K562 (cell line): ENCODE data around the gene SNUPN. TPM values are rescaled to one million over a fixed set of nuclear protein-coding genes. Genes with fewer than 3 reads are reported as not detected.

Experiments used
- ARNT ChIP-seq, 2 experiments: fragments of 450-650 bp; IDR thresholded peaks; 2 replicates each; pipeline ENCODE4 v1.6.1; 2016; ENCODE audit warnings: mild to moderate bottlenecking in 1 of 2
- ATF1 ChIP-seq, 2 experiments: fragments of 450-650 bp in 1 of 2; IDR thresholded peaks; 2 replicates each; pipeline ENCODE4 v1.6.1; 2016; ENCODE audit warnings: missing compliant biosample characterization in 1 of 2, missing genetic modification characterization in 1 of 2
- EWSR1 ChIP-seq: fragments of 450-650 bp; IDR thresholded peaks from 2 replicates; pipeline ENCODE4 v1.6.1; 2018; ENCODE audit warnings: borderline replicate concordance, mild to moderate bottlenecking, low read depth, moderate library complexity; ENCODE audit not compliant: partially characterized antibody
- FIP1L1 ChIP-seq: fragments of 200-400 bp; formaldehyde crosslinking; IDR thresholded peaks from 2 replicates; pipeline ENCODE4 v1.6.1; 2018; ENCODE audit warnings: mild to moderate bottlenecking, low read depth, low read length; ENCODE audit not compliant: poor library complexity, severe bottlenecking
- GTF2A2 ChIP-seq: IDR thresholded peaks from 2 replicates; pipeline ENCODE4 v1.6.1; 2016; ENCODE audit warnings: mild to moderate bottlenecking, missing genetic modification characterization, missing compliant biosample characterization
- KDM1A ChIP-seq, 2 experiments: fragments of 450-650 bp; IDR thresholded peaks; 2 replicates each; pipeline ENCODE4 v1.6.1; 2016; ENCODE audit warnings: mild to moderate bottlenecking in 2 of 2
- KHSRP ChIP-seq: fragments of 450-650 bp; IDR thresholded peaks from 2 replicates; pipeline ENCODE4 v1.6.1; 2017
- L3MBTL2 ChIP-seq: fragments of 450-650 bp; IDR thresholded peaks from 2 replicates; pipeline ENCODE4 v1.6.1; 2016; ENCODE audit warnings: mild to moderate bottlenecking, moderate library complexity
- MCM7 ChIP-seq, 2 experiments: fragments of 450-650 bp; IDR thresholded peaks; 2 replicates each; pipeline ENCODE4 v1.6.1; 2016 to 2018
- MYBL2 ChIP-seq, 2 experiments: fragments of 450-650 bp in 1 of 2; sonication (generic) in 1 of 2; formaldehyde crosslinking in 1 of 2; IDR thresholded peaks; 2 replicates each; pipeline versions ENCODE4 v1.6.1 to v1.8.1; 2017 to 2022; ENCODE audit warnings: borderline replicate concordance in 1 of 2, inconsistent platforms in 1 of 2, low read depth in 1 of 2, mild to moderate bottlenecking in 1 of 2, missing genetic modification reagents in 1 of 2, moderate library complexity in 1 of 2
- NCOR1 ChIP-seq: fragments of 450-650 bp; IDR thresholded peaks from 2 replicates; pipeline ENCODE4 v1.6.1; 2016; ENCODE audit warnings: mild to moderate bottlenecking, moderate library complexity
- NFIX ChIP-seq: fragments of 250-450 bp; sonication (Bioruptor Pico); IDR thresholded peaks from 2 replicates; pipeline ENCODE4 v1.4.0; 2020; ENCODE audit warnings: low read depth, mild to moderate bottlenecking, moderate library complexity
- NRF1 ChIP-seq, 2 experiments: fragments of 450-650 bp; IDR thresholded peaks in 1 of 2; conservative IDR thresholded peaks in 1 of 2; 2 replicates each; pipeline ENCODE4 v1.6.1; 2014; ENCODE audit warnings: mild to moderate bottlenecking in 2 of 2
- OTX1 ChIP-seq: fragments of 450-650 bp; formaldehyde crosslinking; IDR thresholded peaks from 2 replicates; pipeline ENCODE4 v1.4.0; 2022; ENCODE audit warnings: mild to moderate bottlenecking
- PHB ChIP-seq: fragments of 250-450 bp; sonication (Bioruptor Pico); IDR thresholded peaks from 2 replicates; pipeline ENCODE4 v1.5.0; 2021
- SRSF1 ChIP-seq: fragments of 200-400 bp; formaldehyde crosslinking; IDR thresholded peaks from 2 replicates; pipeline ENCODE4 v1.6.1; 2017; ENCODE audit warnings: mild to moderate bottlenecking, low read depth, low read length, moderate library complexity
- TAL1 ChIP-seq: fragments of 450-650 bp; IDR thresholded peaks from 2 replicates; pipeline ENCODE4 v1.6.1; 2016; ENCODE audit warnings: mild to moderate bottlenecking
- TBL1XR1 ChIP-seq, 2 experiments: IDR thresholded peaks; 2 replicates each; pipeline ENCODE4 v1.6.1; 2012; ENCODE audit warnings: improper control_type of control experiment in 2 of 2, low read length in 2 of 2, mild to moderate bottlenecking in 1 of 2
- TGIF2 ChIP-seq: sonication (generic); formaldehyde crosslinking; IDR thresholded peaks from 2 replicates; pipeline ENCODE4 v1.8.1; 2022; ENCODE audit warnings: mild to moderate bottlenecking, missing genetic modification reagents, moderate library complexity
- XRCC3 ChIP-seq: fragments of 450-650 bp; IDR thresholded peaks from 2 replicates; pipeline ENCODE4 v1.6.1; 2017; ENCODE audit warnings: mild to moderate bottlenecking, moderate library complexity
- ZNF12 ChIP-seq: sonication (generic); formaldehyde crosslinking; IDR thresholded peaks from 2 replicates; pipeline ENCODE4 v1.4.0; 2020; ENCODE audit warnings: mild to moderate bottlenecking, missing genetic modification reagents
- ZNF551 ChIP-seq: fragments of 250-450 bp; sonication (Bioruptor Pico); IDR thresholded peaks from 2 replicates; pipeline ENCODE4 v1.5.0; 2021; ENCODE audit warnings: mild to moderate bottlenecking, moderate library complexity
- ZNF561 ChIP-seq: fragments of 450-650 bp; formaldehyde crosslinking; conservative IDR thresholded peaks from 2 replicates; pipeline ENCODE4 v1.4.0; 2020; ENCODE audit warnings: mild to moderate bottlenecking, moderate library complexity
- polyA plus RNA-seq, 8 experiments: library from polyadenylated mRNA; depleted of rRNA in 4 of 8; stranded (reverse) in 5 of 8; unstranded in 3 of 8; fragments of >200 nt; fragmentation: Nextera tagmentation in 2 of 8; fragmentation: Illumina TruSeq in 1 of 8; extraction: Ambion mirVana in 2 of 8; extraction: Trizol in 1 of 8; gene quantifications; 2 replicates each; pipeline versions ENCODE4 v1.2.1 to v1.2.3, GENCODE V29; 2011 to 2014; ENCODE audit warnings: inconsistent platforms in 1 of 8, missing spikeins in 1 of 8
- total RNA-seq, 7 experiments: library from RNA; depleted of rRNA in 6 of 7; stranded (reverse); fragments of >200 nt in 6 of 7; fragmentation: Illumina TruSeq in 2 of 7; extraction: Trizol in 2 of 7; gene quantifications; 2 replicates each; pipeline versions ENCODE4 v1.2.1 to v1.2.3, GENCODE V29; 2011 to 2021; ENCODE audit warnings: low replicate concordance in 1 of 7
- TF ChIP-seq, protein P1 (sequence below): sonication (generic); formaldehyde crosslinking; IDR thresholded peaks from 2 replicates; pipeline ENCODE4 v1.8.1; 2023; ENCODE audit warnings: mild to moderate bottlenecking, missing genetic modification reagents
- TF ChIP-seq, protein P2 (sequence below): fragments of 250-450 bp; sonication (Bioruptor Pico); IDR thresholded peaks from 2 replicates; pipeline ENCODE4 v1.5.0; 2021

SNUPN gene
- total and polyA plus RNA-seq, 9 of the 15 experiments (the other 6 are each of a cell fraction or from before 2014, with no cell fraction given) = 32.2 to 78.3 (median 40.0) TPM

DNA sequence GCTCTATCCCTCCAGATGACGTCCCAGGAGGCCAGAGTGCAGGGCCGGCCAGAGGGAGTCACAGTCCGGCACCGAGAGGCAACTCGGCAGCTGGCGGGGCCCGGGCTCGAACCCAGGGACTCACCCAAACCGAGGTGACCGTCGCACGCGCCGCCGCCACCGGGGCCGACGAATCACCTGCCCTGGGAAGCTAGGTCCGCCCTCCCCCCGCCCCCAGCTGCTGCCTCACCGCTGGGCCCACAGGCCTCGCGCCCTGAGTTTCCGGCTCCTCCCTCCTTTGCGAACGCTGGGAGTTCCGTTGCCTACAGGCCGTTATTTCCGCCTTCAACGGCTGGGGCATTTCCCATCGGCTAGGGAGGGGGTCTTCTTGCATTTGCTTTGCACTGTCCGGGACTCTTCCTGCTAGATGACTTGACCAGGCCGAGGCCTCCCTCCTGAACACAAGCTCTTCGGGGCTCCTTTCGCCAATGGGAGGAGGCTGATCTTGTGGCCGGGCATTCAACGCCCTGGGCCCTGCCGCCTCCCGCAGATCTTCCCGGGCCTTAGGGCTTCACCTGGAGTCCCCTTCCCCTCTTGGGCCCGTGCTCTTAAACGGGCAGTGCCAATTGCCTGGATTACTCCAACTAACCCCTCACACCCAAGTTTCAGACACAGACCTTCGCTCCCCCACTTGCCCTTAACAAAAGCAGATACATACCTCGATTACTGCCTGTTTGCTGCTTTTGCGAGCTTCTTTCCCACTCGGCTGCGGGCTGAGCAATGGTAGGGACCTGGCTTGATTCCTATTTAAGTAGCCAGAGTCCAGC is at the start of gene SNUPN (continued):
- peak; percentile 79 for TF ChIP-seq L3MBTL2
- no peak for TF ChIP-seq GTF2A2 (tag)
- TF ChIP-seq MYBL2 (IDR thresholded peaks at IDR 0.05; ENCODE audit: low read depth) = peak; percentile 85
- TF ChIP-seq MYBL2 (CRISPR knock-in tag; IDR thresholded peaks at IDR 0.05; ENCODE audit: borderline replicate concordance) = no peak
- no peak for TF ChIP-seq SRSF1
- TF ChIP-seq TAL1 = no peak
- TF ChIP-seq ZNF561 = no peak
- TF ChIP-seq NRF1 (conservative IDR thresholded peaks at IDR 0.05 in 1 of 2, IDR thresholded peaks at IDR 0.05 in 1 of 2) = peak; percentile 80 to 83
- TF ChIP-seq ATF1 (CRISPR knock-in tag; IDR thresholded peaks at IDR 0.05) = no peak; the same call in 1 of the 2 replicates
- TF ChIP-seq ATF1 (tag; IDR thresholded peaks at IDR 0.05) = peak; percentile 78
- no peak for TF ChIP-seq PHB
- TF ChIP-seq TGIF2 (CRISPR knock-in tag) = no peak
- TF ChIP-seq ARNT (IDR thresholded peaks at IDR 0.05) = 0 out of 4 replicates have a peak, but pooled peaks of 1 of the 2 experiments have one; percentile 43
- TF ChIP-seq, protein P1, sequence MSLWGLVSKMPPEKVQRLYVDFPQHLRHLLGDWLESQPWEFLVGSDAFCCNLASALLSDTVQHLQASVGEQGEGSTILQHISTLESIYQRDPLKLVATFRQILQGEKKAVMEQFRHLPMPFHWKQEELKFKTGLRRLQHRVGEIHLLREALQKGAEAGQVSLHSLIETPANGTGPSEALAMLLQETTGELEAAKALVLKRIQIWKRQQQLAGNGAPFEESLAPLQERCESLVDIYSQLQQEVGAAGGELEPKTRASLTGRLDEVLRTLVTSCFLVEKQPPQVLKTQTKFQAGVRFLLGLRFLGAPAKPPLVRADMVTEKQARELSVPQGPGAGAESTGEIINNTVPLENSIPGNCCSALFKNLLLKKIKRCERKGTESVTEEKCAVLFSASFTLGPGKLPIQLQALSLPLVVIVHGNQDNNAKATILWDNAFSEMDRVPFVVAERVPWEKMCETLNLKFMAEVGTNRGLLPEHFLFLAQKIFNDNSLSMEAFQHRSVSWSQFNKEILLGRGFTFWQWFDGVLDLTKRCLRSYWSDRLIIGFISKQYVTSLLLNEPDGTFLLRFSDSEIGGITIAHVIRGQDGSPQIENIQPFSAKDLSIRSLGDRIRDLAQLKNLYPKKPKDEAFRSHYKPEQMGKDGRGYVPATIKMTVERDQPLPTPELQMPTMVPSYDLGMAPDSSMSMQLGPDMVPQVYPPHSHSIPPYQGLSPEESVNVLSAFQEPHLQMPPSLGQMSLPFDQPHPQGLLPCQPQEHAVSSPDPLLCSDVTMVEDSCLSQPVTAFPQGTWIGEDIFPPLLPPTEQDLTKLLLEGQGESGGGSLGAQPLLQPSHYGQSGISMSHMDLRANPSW (CRISPR knock-in tag) = no peak
- TF ChIP-seq NFIX (CRISPR knock-in tag) = no peak
- TF ChIP-seq MCM7 (IDR thresholded peaks at IDR 0.05) = no peak
- TF ChIP-seq TBL1XR1 (IDR thresholded peaks at IDR 0.05; ENCODE audit: low read length in 2 of 2) = no peak; a peak in 1 of 4 replicates
- no peak for TF ChIP-seq NCOR1
- TF ChIP-seq EWSR1 = no peak
- no peak for TF ChIP-seq ZNF551 (CRISPR knock-in tag)
- TF ChIP-seq KDM1A (IDR thresholded peaks at IDR 0.05) = no peak
- 0 out of 2 replicates have a peak, but pooled peaks have one; percentile 65 for TF ChIP-seq OTX1
- no peak for TF ChIP-seq FIP1L1
- peak; percentile 69; the same call in 1 of the 2 replicates for TF ChIP-seq ZNF12 (CRISPR knock-in tag)
- TF ChIP-seq, protein P2, sequence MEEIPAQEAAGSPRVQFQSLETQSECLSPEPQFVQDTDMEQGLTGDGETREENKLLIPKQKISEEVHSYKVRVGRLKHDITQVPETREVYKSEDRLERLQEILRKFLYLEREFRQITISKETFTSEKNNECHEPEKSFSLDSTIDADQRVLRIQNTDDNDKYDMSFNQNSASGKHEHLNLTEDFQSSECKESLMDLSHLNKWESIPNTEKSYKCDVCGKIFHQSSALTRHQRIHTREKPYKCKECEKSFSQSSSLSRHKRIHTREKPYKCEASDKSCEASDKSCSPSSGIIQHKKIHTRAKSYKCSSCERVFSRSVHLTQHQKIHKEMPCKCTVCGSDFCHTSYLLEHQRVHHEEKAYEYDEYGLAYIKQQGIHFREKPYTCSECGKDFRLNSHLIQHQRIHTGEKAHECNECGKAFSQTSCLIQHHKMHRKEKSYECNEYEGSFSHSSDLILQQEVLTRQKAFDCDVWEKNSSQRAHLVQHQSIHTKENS (CRISPR knock-in tag) = no peak
- no peak for TF ChIP-seq XRCC3
- TF ChIP-seq KHSRP = no peak
